GM12878 (cell line): ENCODE results near the gene PTPMT1. TPM values are rescaled to one million over a fixed set of nuclear protein-coding genes. Genes with fewer than 3 reads are reported as not detected.

Source experiments
- ATAC-seq: fragments of 200-7000 bp; cut with Tn5 transposase; 3 replicates; pipeline ENCODE4 v1.9.1; 2020; ENCODE audit warnings: mild to moderate bottlenecking, moderate library complexity
- BruUV-seq: library from RNA; stranded (reverse); fragments of 400-500 nt; replicated peaks from 2 replicates; lab custom pipeline; 2021; lab: Mats Ljungman, UMichigan
- CTCF ChIA-PET: fragments of 300-600 bp; sonication (Branson Sonifier 250); formaldehyde crosslinking; extraction: SDS; loops from one replicate; lab custom pipeline; 2021; ENCODE audit warnings: inconsistent platforms; lab: Yijun Ruan, JAX
- POLR2A ChIA-PET: fragments of 350-600 bp; formaldehyde crosslinking; extraction: SDS; loops from one replicate; lab custom pipeline; 2021; ENCODE audit warnings: inconsistent platforms; lab: Charles Lee
- RAD21 ChIA-PET: fragments of 300-600 bp; sonication (Branson Sonifier 250); formaldehyde crosslinking; loops from one replicate; lab custom pipeline; 2023; ENCODE audit warnings: antibody characterized with exemption; ENCODE audit not compliant: unreplicated experiment; lab: Charles Lee
- SMC1A ChIA-PET: fragments of 300-600 bp; sonication (Branson Sonifier 250); formaldehyde crosslinking; loops from one replicate; lab custom pipeline; 2023; ENCODE audit not compliant: unreplicated experiment, uncharacterized antibody; lab: Charles Lee
- DNase-seq: peaks from one replicate; pipeline ENCODE4 v3.0.0-alpha.2; 2011; ENCODE audit warnings: low read depth, low spot score
- FAIRE-seq: peaks from 3 replicates; lab custom pipeline; 2011; peaks lifted over from hg19 to GRCh38; lab: Jason Lieb, UNC
- H2AFZ ChIP-seq: 2 replicates; pipeline ENCODE4 v1.6.0; 2011; ENCODE audit warnings: low read depth, low read length, control low read depth; ENCODE audit not compliant: control insufficient read depth
- H3K27ac ChIP-seq: 2 replicates; pipeline ENCODE4 v1.5.1; 2011; ENCODE audit warnings: control low read depth; ENCODE audit not compliant: control insufficient read depth, insufficient read depth
- H3K27me3 ChIP-seq, 2 experiments: replicated peaks in 1 of 2; 2 replicates each; pipeline versions ENCODE4 v1.6.0 to v1.6.1; 2011; ENCODE audit warnings: low read length in 1 of 2; ENCODE audit not compliant: control insufficient read depth in 2 of 2, insufficient read depth in 2 of 2
- H3K36me3 ChIP-seq, 2 experiments: 2 replicates each; pipeline ENCODE4 v1.5.1; 2011; ENCODE audit warnings: low read length in 1 of 2; ENCODE audit not compliant: control insufficient read depth in 2 of 2, insufficient read depth in 2 of 2
- H3K4me1 ChIP-seq: 2 replicates; pipeline ENCODE4 v1.6.1; 2011; ENCODE audit warnings: mild to moderate bottlenecking, low read length, moderate library complexity, mixed read lengths; ENCODE audit not compliant: control insufficient read depth, insufficient read depth
- H3K4me2 ChIP-seq: 2 replicates; pipeline ENCODE4 v1.6.0; 2011; ENCODE audit warnings: control low read depth; ENCODE audit not compliant: control insufficient read depth, insufficient read depth
- H3K4me3 ChIP-seq: fragments of 200-600 bp; sonication (generic); 2 replicates; pipeline ENCODE4 v1.5.1; 2016
- H3K79me2 ChIP-seq: 2 replicates; pipeline ENCODE4 v1.6.0; 2011; ENCODE audit warnings: low read length; ENCODE audit not compliant: control insufficient read depth, insufficient read depth
- H3K9ac ChIP-seq: 2 replicates; pipeline ENCODE4 v1.8.0; 2011; ENCODE audit warnings: low read length, control low read depth, mixed read lengths; ENCODE audit not compliant: control insufficient read depth, insufficient read depth
- H3K9me3 ChIP-seq: replicated peaks from 3 replicates; pipeline ENCODE4 v1.5.1; 2011; ENCODE audit warnings: mild to moderate bottlenecking, low read length; ENCODE audit not compliant: control insufficient read depth, insufficient read depth
- H4K20me1 ChIP-seq: 2 replicates; pipeline ENCODE4 v1.6.0; 2011; ENCODE audit not compliant: control insufficient read depth, insufficient read depth
- CBX5 ChIP-seq: sonication (generic); IDR thresholded peaks from 2 replicates; pipeline ENCODE4 v1.6.1; 2016; ENCODE audit warnings: low read depth, moderate library complexity, mild to moderate bottlenecking, inconsistent platforms
- HDGF ChIP-seq: fragments of 450-650 bp; IDR thresholded peaks from 2 replicates; pipeline ENCODE4 v1.6.1; 2016; ENCODE audit warnings: antibody characterized with exemption
- MAX ChIP-seq: IDR thresholded peaks from 2 replicates; pipeline ENCODE4 v1.6.1; 2012; ENCODE audit warnings: low read depth, low read length, improper control_type of control experiment
- NR2F1 ChIP-seq: fragments of 450-650 bp; conservative IDR thresholded peaks from 2 replicates; pipeline ENCODE4 v1.6.1; 2017; ENCODE audit warnings: mild to moderate bottlenecking
- PKNOX1 ChIP-seq: fragments of 450-650 bp; IDR thresholded peaks from 2 replicates; pipeline ENCODE4 v1.6.1; 2016; ENCODE audit warnings: mild to moderate bottlenecking
- WGBS: methylation state at CpG from one replicate; pipeline ENCODE4 v1.1.6; 2016; ENCODE audit warnings: low lambda C conversion rate; ENCODE audit not compliant: insufficient replicate concordance, insufficient coverage; ENCODE audit errors: missing lambda C conversion rate; 5-methylcytosine and 5-hydroxymethylcytosine counted together
- in situ Hi-C: fragments of 300-500 bp; cut with MboI; formaldehyde crosslinking; loops from 9 replicates; pipeline ENCODE4 v1.14.3; 2018; ENCODE audit warnings: mixed read lengths
- intact Hi-C: fragments of 100-400 bp; cut with micrococcal nuclease; formaldehyde crosslinking; loops from one replicate; pipeline ENCODE4 v1.14.2; 2022; ENCODE audit not compliant: unreplicated experiment
- polyA plus RNA-seq, 11 experiments: library from polyadenylated mRNA; depleted of rRNA in 4 of 11; unstranded in 6 of 11; stranded (reverse) in 5 of 11; fragments of >200 nt; fragmentation: Nextera tagmentation in 4 of 11; fragmentation: Illumina TruSeq in 1 of 11; extraction: Ambion mirVana in 4 of 11; extraction: Trizol in 1 of 11; gene quantifications; 1 replicate in 1 of 11; 2 replicates in 10 of 11; pipeline versions ENCODE4 v1.2.1 to v1.2.3, GENCODE V29; 2011 to 2016; ENCODE audit warnings: inconsistent platforms in 2 of 11, missing spikeins in 2 of 11, low read depth in 1 of 11
- total RNA-seq, 4 experiments: library from RNA; depleted of rRNA in 3 of 4; stranded (reverse); fragments of >200 nt in 3 of 4; fragmentation: Illumina TruSeq in 1 of 4; extraction: Trizol in 1 of 4; gene quantifications; 2 replicates each; pipeline versions ENCODE4 v1.2.1 to v1.2.3, GENCODE V29; 2013 to 2021
- TF ChIP-seq, protein P1 (sequence below), 3 experiments: IDR thresholded peaks in 2 of 3; conservative IDR thresholded peaks in 1 of 3; 2 replicates each; pipeline ENCODE4 v1.5.1; 2011; ENCODE audit warnings: low read depth in 3 of 3, low read length in 3 of 3, mild to moderate bottlenecking in 3 of 3, control low read depth in 2 of 3, moderate library complexity in 2 of 3, inconsistent platforms in 1 of 3, mixed read lengths in 1 of 3; ENCODE audit not compliant: control insufficient read depth in 2 of 3, insufficient read depth in 1 of 3; ENCODE audit errors: extremely low read depth in 1 of 3

Gene PTPMT1
- total and polyA plus RNA-seq, 10 of the 15 experiments (the other 5 are each of a cell fraction or from before 2014, with no cell fraction given): 12.0 to 116 (median 58.2) TPM

GRCh38 chr11:47564933-47565339 is 463 bp upstream of the PTPMT1 start:
- 7% methylated on average over 10 of the region's 11 CpGs for WGBS
- ChIA-PET RAD21 (interaction anchor here (1.0 to 2.6 kb wide), 6 partner anchors 11 to 152 kb away, joined by 3 to 8 read pairs (median 3); partner anchors contain the start of gene AGBL2), POLR2A (interaction anchor here (0.5 to 3.6 kb wide), 10 partner anchors 9 to 200 kb away, joined by 3 to 16 read pairs (median 4); partner anchors contain the start of genes CELF1, KBTBD4 and NDUFS3), SMC1A (interaction anchor here (0.5 to 2.1 kb wide), 4 partner anchors 10 to 51 kb away, joined by 3 to 6 read pairs (median 5); no protein-coding TSS in a partner anchor), CTCF (interaction anchor here (0.8 to 2.1 kb wide), 6 partner anchors 9 to 294 kb away, joined by 3 to 20 read pairs (median 4); partner anchors contain the start of gene CELF1)
- Histone ChIP-seq H3K4me3 (peak overlapping the region; percentile 94), H3K4me2 (peak overlapping the region; percentile 99), H3K9ac (peak overlapping the region; percentile 76), H3K27me3 (no peaks in the 10 kb centered on the region), H3K79me2 (peaks cover 29% of the 10 kb centered on the region), H2AFZ (peak overlapping the region; percentile 82), H4K20me1 (no peaks in the 10 kb centered on the region), H3K4me1 (no peaks in the 10 kb centered on the region; the same call in 1 of the 2 replicates), H3K27ac (peak overlapping the region; percentile 58), H3K36me3 (peaks cover 0 to 2% of the 10 kb centered on the region in 2 experiments; a peak in 1 of 4 replicates), H3K9me3 (no peaks in the 10 kb centered on the region)
- DNase-seq (no peak), FAIRE-seq (no peak), ATAC-seq (peak; percentile 16)
- TF ChIP-seq HDGF (peak; percentile 57; the same call in 1 of the 2 replicates), CBX5 (no peak), NR2F1 (peak; percentile 91; the same call in 1 of the 2 replicates), MAX (peak; percentile 62; the same call in 1 of the 2 replicates), PKNOX1 (0 out of 2 replicates have a peak, but pooled peaks have one; percentile 4)
- TF ChIP-seq, protein P1, sequence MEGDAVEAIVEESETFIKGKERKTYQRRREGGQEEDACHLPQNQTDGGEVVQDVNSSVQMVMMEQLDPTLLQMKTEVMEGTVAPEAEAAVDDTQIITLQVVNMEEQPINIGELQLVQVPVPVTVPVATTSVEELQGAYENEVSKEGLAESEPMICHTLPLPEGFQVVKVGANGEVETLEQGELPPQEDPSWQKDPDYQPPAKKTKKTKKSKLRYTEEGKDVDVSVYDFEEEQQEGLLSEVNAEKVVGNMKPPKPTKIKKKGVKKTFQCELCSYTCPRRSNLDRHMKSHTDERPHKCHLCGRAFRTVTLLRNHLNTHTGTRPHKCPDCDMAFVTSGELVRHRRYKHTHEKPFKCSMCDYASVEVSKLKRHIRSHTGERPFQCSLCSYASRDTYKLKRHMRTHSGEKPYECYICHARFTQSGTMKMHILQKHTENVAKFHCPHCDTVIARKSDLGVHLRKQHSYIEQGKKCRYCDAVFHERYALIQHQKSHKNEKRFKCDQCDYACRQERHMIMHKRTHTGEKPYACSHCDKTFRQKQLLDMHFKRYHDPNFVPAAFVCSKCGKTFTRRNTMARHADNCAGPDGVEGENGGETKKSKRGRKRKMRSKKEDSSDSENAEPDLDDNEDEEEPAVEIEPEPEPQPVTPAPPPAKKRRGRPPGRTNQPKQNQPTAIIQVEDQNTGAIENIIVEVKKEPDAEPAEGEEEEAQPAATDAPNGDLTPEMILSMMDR (IDR thresholded peaks at IDR 0.05 in 2 of 3, conservative IDR thresholded peaks at IDR 0.05 in 1 of 3; ENCODE audit: control insufficient read depth in 2 of 3, extremely low read depth in 1 of 3, insufficient read depth in 1 of 3, low read depth in 3 of 3, low read length in 3 of 3): no peak
- in situ Hi-C loops: no loop called here
- intact Hi-C loops: no loop called here
- TSS peak; percentile 88 for BruUV-seq
